Choroid plexus epithelial cell (primary cell): Measurements from ENCODE around the gene TGFB2.

Experiments used
- DNase-seq: peaks from one replicate; pipeline ENCODE4 v3.0.0-alpha.2; 2010; ENCODE audit warnings: low read depth
- H3K4me3 ChIP-seq: 2 replicates; pipeline ENCODE4 v1.5.1; 2011; ENCODE audit warnings: low read depth, mild to moderate bottlenecking, control low read depth, low read length, moderate library complexity
- CTCF ChIP-seq: conservative IDR thresholded peaks from 2 replicates; pipeline ENCODE4 v1.5.1; 2011; ENCODE audit warnings: low read depth, mild to moderate bottlenecking, control low read depth, inconsistent platforms, low read length, moderate library complexity

TGFB2 gene

GRCh38 chr1:218439541-218440295, 94.6 kb downstream of the TGFB2 start:
- DNase-seq = peak; percentile 39
- TF ChIP-seq CTCF = no peak
- no peak overlapping the region for H3K4me3 ChIP-seq

- no peak for DNase-seq
These were observed 98.1 kb downstream of the TGFB2 start for GRCh38 chr1:218443255-218443654.

GRCh38 chr1:218444173-218444572, 99.0 kb downstream of the TGFB2 start:
- H3K4me3 ChIP-seq = no peak overlapping the region
- DNase-seq = no peak
- no peak for TF ChIP-seq CTCF

More at GRCh38 chr1:218443255-218443654, 98.1 kb downstream of the TGFB2 start:
- TF ChIP-seq CTCF = no peak
- no peak overlapping the region for H3K4me3 ChIP-seq

- H3K4me3 ChIP-seq = no peak overlapping the region
- DNase-seq = no peak
- TF ChIP-seq CTCF = no peak
These were observed 99.5 kb downstream of the TGFB2 start for GRCh38 chr1:218444588-218444987.

GRCh38 chr1:218447010-218447689, 102.0 kb downstream of the TGFB2 start:
- H3K4me3 ChIP-seq = no peak overlapping the region
- TF ChIP-seq CTCF = no peak
- no peak for DNase-seq

GRCh38 chr1:218451415-218451814, 106.3 kb downstream of the TGFB2 start:
- DNase-seq = no peak
- H3K4me3 ChIP-seq = no peak overlapping the region
- no peak for TF ChIP-seq CTCF
